BE2C (cell line): ENCODE measurements around the gene ZNF44.

Experiments
- DNase-seq: peaks from one replicate; pipeline ENCODE4 v3.0.0-alpha.2; 2020
- H3K27me3 ChIP-seq: fragments of 250-450 bp; sonication (Bioruptor Pico); 2 replicates; pipeline ENCODE4 v1.5.1; 2020; ENCODE audit warnings: mild to moderate bottlenecking
- H3K36me3 ChIP-seq: fragments of 250-450 bp; sonication (Bioruptor Pico); 2 replicates; pipeline ENCODE4 v1.5.1; 2020; ENCODE audit warnings: mild to moderate bottlenecking
- H3K4me1 ChIP-seq: fragments of 250-450 bp; sonication (Bioruptor Pico); 2 replicates; pipeline ENCODE4 v1.5.1; 2020
- H3K4me3 ChIP-seq: 2 replicates; pipeline ENCODE4 v1.5.1; 2011; ENCODE audit warnings: low read depth, low read length
- H3K9me3 ChIP-seq: fragments of 250-450 bp; sonication (Bioruptor Pico); 2 replicates; pipeline ENCODE4 v1.5.1; 2020
- CTCF ChIP-seq: IDR thresholded peaks from 2 replicates; pipeline ENCODE4 v1.5.1; 2012; ENCODE audit warnings: mild to moderate bottlenecking, low read depth, low read length

ZNF44 gene

GRCh38 chr19:12229990-12230389 is 64.7 kb downstream of the ZNF44 start:
- no peak for DNase-seq
- no peak for TF ChIP-seq CTCF
- Histone ChIP-seq H3K9me3 (peaks cover 3% of the 10 kb centered on the region; the same call in 1 of the 2 replicates), H3K27me3 (no peaks in the 10 kb centered on the region), H3K4me1 (no peaks in the 10 kb centered on the region), H3K4me3 (no peak overlapping the region), H3K36me3 (no peaks in the 10 kb centered on the region)

DNA sequence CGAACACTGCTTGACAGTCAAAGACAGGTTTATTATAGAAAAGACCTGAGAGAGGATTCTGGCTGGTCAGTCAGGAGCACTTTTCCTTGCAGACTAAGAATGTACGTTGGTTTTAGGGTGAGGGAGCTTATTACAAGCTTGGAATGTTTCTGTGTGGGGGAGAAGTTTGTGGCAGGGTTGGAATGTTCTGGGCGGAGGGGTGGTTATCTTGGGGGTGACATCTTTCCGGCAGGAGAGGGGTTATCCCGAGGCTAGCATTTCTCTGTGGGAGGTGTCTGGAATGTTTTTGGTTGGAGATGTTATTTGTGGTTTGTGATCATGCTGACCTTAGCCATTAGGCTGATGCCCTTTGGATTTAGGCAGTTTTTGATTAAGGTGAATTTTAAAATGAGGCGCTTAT is 70.0 kb downstream of the ZNF44 start:
- no peak for TF ChIP-seq CTCF
- Histone ChIP-seq H3K9me3 (peaks cover 3% of the 10 kb centered on the region; the same call in 1 of the 2 replicates), H3K4me3 (no peak overlapping the region), H3K36me3 (no peaks in the 10 kb centered on the region), H3K27me3 (no peaks in the 10 kb centered on the region), H3K4me1 (no peaks in the 10 kb centered on the region)
- DNase-seq: no peak

DNA sequence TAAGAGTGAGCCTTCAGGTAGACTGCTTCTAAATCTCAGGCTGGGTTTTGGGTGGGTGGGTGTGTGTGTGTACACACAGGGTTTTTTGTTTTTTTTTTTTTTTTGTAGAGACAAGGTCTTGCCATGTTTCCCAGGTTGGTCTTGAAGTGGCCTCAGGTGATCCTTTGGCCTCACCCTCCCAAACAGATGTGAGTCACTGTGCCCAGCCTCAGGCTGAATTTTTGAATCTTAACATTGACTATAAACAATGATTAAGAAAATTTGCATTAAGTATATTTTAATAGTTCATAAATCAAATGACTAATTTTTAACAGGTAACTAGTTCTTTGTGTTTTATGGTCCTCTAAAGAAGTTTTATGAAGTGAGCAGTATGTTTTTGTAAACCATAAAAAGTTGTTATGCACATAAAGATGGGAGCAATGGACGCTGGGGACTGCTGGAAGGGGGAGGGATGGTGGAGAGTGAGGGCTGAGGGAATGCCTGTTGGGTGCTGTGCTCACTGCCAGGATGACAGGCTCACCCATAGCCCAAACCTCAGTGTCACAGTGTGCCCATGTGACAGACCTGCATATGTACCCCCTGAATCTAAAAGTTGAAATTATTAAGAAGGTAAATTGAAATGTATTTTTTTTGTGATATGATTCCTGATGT is 71.6 kb downstream of the ZNF44 start:
- TF ChIP-seq CTCF: no peak
- no peaks in the 10 kb centered on the region for H3K27me3 ChIP-seq
- no peak for DNase-seq
- peaks cover 3% of the 10 kb centered on the region for H3K9me3 ChIP-seq
- no peak overlapping the region for H3K4me3 ChIP-seq
- no peaks in the 10 kb centered on the region for H3K4me1 ChIP-seq
- no peaks in the 10 kb centered on the region for H3K36me3 ChIP-seq
